ENCODE data around the gene KIF2C.
"Not testable (repeated sequence)": the region's sequence is repeated elsewhere in the genome, so short reads cannot be mapped to it uniquely, and the experiment has no call there.

KIF2C gene

GRCh38 chr1:44760876-44761275, 21.2 kb downstream of the KIF2C start:
- TF ChIP-seq PAX5 (IDR thresholded peaks at IDR 0.05; ENCODE audit: insufficient read depth, low read length, severe bottlenecking) = no peak
- TF ChIP-seq POU2F2 (IDR thresholded peaks at IDR 0.05; ENCODE audit: low read depth, low read length) = no peak
- no peak for TF ChIP-seq POLR2AphosphoS5 (IDR thresholded peaks at IDR 0.05; ENCODE audit: low read depth, low read length)
- no peak for TF ChIP-seq SPI1 (IDR thresholded peaks at IDR 0.05; ENCODE audit: low read depth, low read length)
- TF ChIP-seq TAF1 (IDR thresholded peaks at IDR 0.05; ENCODE audit: low read depth, low read length) = no peak
- no peak for TF ChIP-seq POLR2A (IDR thresholded peaks at IDR 0.05; ENCODE audit: low read depth, low read length)
- FAIRE-seq (no peak), DNase-seq (ENCODE audit: insufficient read length, low spot score) (no peak)

GRCh38 chr1:44766421-44766820, 26.8 kb downstream of the KIF2C start:
- not testable (repeated sequence) for DNase-seq (ENCODE audit: insufficient read length, low spot score); FAIRE-seq

- DNase-seq (ENCODE audit: insufficient read length, low spot score) (peak; percentile 78), FAIRE-seq (peak; percentile 92)
- peak; percentile 99 for TF ChIP-seq POLR2A (IDR thresholded peaks at IDR 0.05; ENCODE audit: low read depth, low read length)
- no peak for TF ChIP-seq SPI1 (IDR thresholded peaks at IDR 0.05; ENCODE audit: low read depth, low read length)
- peak; percentile 99 for TF ChIP-seq TAF1 (IDR thresholded peaks at IDR 0.05; ENCODE audit: low read depth, low read length)
- TF ChIP-seq POU2F2 (IDR thresholded peaks at IDR 0.05; ENCODE audit: low read depth, low read length) = peak; percentile 95
- peak; percentile 99 for TF ChIP-seq POLR2AphosphoS5 (IDR thresholded peaks at IDR 0.05; ENCODE audit: low read depth, low read length)
- peak; percentile 4 for TF ChIP-seq PAX5 (IDR thresholded peaks at IDR 0.05; ENCODE audit: insufficient read depth, low read length, severe bottlenecking)
These were observed 35.7 kb downstream of the KIF2C start, which contains the start of gene RPS8 for GRCh38 chr1:44775078-44775929. Gene RPS8, plus strand, starts transcription at chr1:44775540. Its CDS starts 57 bp downstream, at chr1:44775597.

- no peak for DNase-seq (ENCODE audit: insufficient read length, low spot score)
- FAIRE-seq = no peak
- TF ChIP-seq POU2F2 (IDR thresholded peaks at IDR 0.05; ENCODE audit: low read depth, low read length) (no peak), SPI1 (IDR thresholded peaks at IDR 0.05; ENCODE audit: low read depth, low read length) (0 out of 2 replicates have a peak, but pooled peaks have one; percentile 6), TAF1 (IDR thresholded peaks at IDR 0.05; ENCODE audit: low read depth, low read length) (no peak)
These were observed 36.5 kb downstream of the KIF2C start for GRCh38 chr1:44775930-44776729.

- TF ChIP-seq SPI1 (IDR thresholded peaks at IDR 0.05; ENCODE audit: low read depth, low read length) (no peak), POLR2A (IDR thresholded peaks at IDR 0.05; ENCODE audit: low read depth, low read length) (0 out of 2 replicates have a peak, but pooled peaks have one; percentile 41)
- DNase-seq (ENCODE audit: insufficient read length, low spot score) (no peak), FAIRE-seq (no peak)
These were observed 37.1 kb downstream of the KIF2C start for GRCh38 chr1:44776730-44777068.

- no peak for DNase-seq (ENCODE audit: insufficient read length, low spot score)
- TF ChIP-seq POLR2AphosphoS5 (IDR thresholded peaks at IDR 0.05; ENCODE audit: low read depth, low read length) (no peak), POU2F2 (IDR thresholded peaks at IDR 0.05; ENCODE audit: low read depth, low read length) (no peak), PAX5 (IDR thresholded peaks at IDR 0.05; ENCODE audit: insufficient read depth, low read length, severe bottlenecking) (no peak), TAF1 (IDR thresholded peaks at IDR 0.05; ENCODE audit: low read depth, low read length) (no peak), SPI1 (IDR thresholded peaks at IDR 0.05; ENCODE audit: low read depth, low read length) (no peak), POLR2A (IDR thresholded peaks at IDR 0.05; ENCODE audit: low read depth, low read length) (no peak; the same call in 1 of the 2 replicates)
- FAIRE-seq = no peak
These were observed 37.9 kb downstream of the KIF2C start for GRCh38 chr1:44777547-44777946.

- 0 out of 2 replicates have a peak, but pooled peaks have one; percentile 36 for TF ChIP-seq POLR2A (IDR thresholded peaks at IDR 0.05; ENCODE audit: low read depth, low read length)
- no peak for TF ChIP-seq PAX5 (IDR thresholded peaks at IDR 0.05; ENCODE audit: insufficient read depth, low read length, severe bottlenecking)
- no peak for TF ChIP-seq SPI1 (IDR thresholded peaks at IDR 0.05; ENCODE audit: low read depth, low read length)
- TF ChIP-seq TAF1 (IDR thresholded peaks at IDR 0.05; ENCODE audit: low read depth, low read length) = no peak
- 0 out of 2 replicates have a peak, but pooled peaks have one; percentile 15 for TF ChIP-seq POLR2AphosphoS5 (IDR thresholded peaks at IDR 0.05; ENCODE audit: low read depth, low read length)
- no peak for TF ChIP-seq POU2F2 (IDR thresholded peaks at IDR 0.05; ENCODE audit: low read depth, low read length)
- FAIRE-seq (no peak), DNase-seq (ENCODE audit: insufficient read length, low spot score) (no peak)
These were observed 38.5 kb downstream of the KIF2C start for GRCh38 chr1:44777969-44778635.

- TF ChIP-seq TAF1 (IDR thresholded peaks at IDR 0.05; ENCODE audit: low read depth, low read length) (no peak), POLR2AphosphoS5 (IDR thresholded peaks at IDR 0.05; ENCODE audit: low read depth, low read length) (peak; percentile 48; the same call in 1 of the 2 replicates), POLR2A (IDR thresholded peaks at IDR 0.05; ENCODE audit: low read depth, low read length) (no peak)
- FAIRE-seq (no peak), DNase-seq (ENCODE audit: insufficient read length, low spot score) (no peak)
These were observed 39.3 kb downstream of the KIF2C start for GRCh38 chr1:44778705-44779576.

- FAIRE-seq = no peak
- DNase-seq (ENCODE audit: insufficient read length, low spot score) = no peak
- TF ChIP-seq POU2F2 (IDR thresholded peaks at IDR 0.05; ENCODE audit: low read depth, low read length) (no peak; the same call in 1 of the 2 replicates), SPI1 (IDR thresholded peaks at IDR 0.05; ENCODE audit: low read depth, low read length) (no peak), POLR2AphosphoS5 (IDR thresholded peaks at IDR 0.05; ENCODE audit: low read depth, low read length) (peak; percentile 28; the same call in 1 of the 2 replicates), POLR2A (IDR thresholded peaks at IDR 0.05; ENCODE audit: low read depth, low read length) (peak; percentile 65), TAF1 (IDR thresholded peaks at IDR 0.05; ENCODE audit: low read depth, low read length) (no peak), PAX5 (IDR thresholded peaks at IDR 0.05; ENCODE audit: insufficient read depth, low read length, severe bottlenecking) (no peak)
These were observed 41.0 kb downstream of the KIF2C start for GRCh38 chr1:44780583-44781121.
